Activated T-cell treated with anti-CD3 and anti-CD28 coated beads, Interleukin-2, amount 50 U/mL, for 1 hour (primary cell): ENCODE results near the gene MRPL36.
"Not testable (repeated sequence)": the region's sequence is repeated elsewhere in the genome, so short reads cannot be mapped to it uniquely, and the experiment has no call there.

ENCODE experiments used
- DNase-seq: peaks from one replicate; pipeline ENCODE4 v3.0.0-alpha.2; 2020

The MRPL36 gene

DNA sequence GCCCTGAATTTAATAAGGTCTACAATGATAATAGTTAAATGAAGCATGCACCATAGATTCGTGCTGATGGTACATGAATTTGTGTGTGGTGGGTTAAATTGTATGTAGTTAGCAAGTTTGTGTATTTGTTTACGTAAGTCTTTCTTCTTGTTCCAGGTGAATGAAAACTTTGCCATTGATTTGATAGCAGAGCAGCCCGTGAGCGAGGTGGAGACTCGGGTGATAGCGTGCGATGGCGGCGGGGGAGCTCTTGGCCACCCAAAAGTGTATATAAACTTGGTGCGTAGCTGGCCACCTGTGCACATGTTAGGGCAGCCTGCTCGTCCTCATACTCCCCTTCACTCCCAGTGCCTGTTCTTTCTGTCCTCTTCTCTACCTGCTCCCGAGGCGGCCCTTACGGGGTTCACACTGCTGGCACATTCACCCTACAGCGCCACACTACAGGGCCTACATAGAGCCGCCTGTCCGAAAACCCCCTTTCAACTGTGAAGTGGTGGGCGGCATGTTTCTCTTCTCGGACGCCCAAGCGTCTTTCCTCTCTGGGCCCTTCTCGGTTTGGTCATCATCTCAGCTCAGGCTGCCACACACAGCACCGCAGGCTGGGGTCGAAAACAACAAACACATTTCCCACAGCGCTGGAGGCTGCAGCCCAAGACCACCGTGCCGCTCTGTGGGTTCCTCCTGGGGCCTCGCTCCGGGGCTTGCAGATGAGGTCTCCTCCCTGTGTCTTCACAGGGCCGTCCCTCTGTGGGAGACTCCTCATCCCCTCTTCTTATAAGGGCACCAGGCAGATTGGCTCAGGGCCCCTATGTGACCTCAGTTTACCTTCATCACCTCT is 14.8 kb upstream of the MRPL36 start:
- DNase-seq, result no peak

DNA sequence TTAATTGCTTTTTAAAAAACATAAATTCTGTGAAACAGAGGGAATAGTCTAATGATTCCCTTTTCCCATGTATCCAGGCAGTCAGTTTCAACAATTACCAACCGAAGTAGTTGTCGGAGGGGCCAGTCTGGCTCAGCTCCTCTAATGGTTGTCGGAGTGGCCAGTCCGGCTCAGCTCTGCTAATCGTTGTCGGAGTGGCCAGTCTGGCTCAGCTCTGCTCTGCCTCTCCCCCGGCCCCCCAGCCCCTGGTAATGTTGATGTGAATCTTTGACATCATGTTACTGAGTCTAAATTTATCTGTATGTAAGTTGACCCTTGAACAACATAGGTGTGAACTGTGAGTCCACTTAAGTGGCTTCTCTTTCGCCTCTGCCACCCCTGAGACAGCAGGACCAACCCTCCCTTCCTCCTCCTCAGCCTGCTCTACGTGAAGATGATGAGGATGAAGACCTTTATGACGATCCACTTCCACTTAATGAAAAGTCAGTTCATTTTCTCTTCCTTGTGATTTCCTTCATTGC is 11.0 kb upstream of the MRPL36 start:
- no peak for DNase-seq

DNA sequence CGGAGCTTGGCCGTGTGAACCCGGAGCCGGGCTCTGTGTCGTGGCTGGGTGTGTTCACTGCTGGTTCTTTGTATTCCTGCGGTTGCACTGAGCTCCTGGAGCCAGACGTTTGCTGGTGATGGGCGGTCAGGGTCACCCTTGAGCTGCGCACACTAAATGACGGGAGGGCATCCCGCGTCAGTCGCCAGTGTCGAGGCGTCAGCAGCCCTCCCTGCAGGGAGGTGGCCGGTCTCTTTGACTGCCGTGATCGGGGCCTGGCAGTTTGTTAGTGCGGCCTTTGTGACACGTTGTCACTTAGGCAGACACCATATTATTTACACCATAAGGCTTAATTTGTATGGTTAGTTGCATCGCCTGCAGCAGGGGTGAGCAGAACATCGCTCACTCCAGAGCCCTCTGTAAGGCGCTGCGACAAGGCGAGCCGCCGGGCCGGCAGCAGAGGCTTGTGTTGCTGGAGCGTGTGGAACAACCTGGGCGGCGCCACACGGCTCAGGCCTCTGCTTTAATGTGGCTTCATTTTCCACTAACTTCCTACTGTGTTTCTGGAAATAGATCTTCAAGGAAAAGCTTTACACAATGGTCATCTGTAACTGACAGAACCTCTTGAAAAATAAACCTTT is 9.9 kb upstream of the MRPL36 start:
- DNase-seq, result no peak

DNA sequence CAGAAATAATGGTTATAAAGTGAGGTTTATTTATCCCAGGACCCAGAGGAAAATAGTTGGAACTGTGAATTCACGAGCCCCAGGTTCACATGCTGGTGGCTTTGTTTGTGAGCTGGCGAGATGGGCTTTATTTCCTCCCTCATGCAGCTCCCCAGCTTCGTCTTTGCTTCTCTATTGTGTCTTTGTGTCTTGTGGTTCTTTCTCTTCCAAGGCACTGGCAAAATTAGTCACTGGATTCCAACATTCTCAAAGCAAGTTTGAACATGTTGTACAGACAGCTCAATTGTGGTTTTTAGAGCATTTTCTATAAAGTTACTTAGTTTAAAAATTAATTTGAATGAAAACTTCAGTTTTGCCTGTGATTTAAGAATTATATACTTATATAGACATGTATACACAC is 8.8 kb upstream of the MRPL36 start:
- no peak for DNase-seq

DNA sequence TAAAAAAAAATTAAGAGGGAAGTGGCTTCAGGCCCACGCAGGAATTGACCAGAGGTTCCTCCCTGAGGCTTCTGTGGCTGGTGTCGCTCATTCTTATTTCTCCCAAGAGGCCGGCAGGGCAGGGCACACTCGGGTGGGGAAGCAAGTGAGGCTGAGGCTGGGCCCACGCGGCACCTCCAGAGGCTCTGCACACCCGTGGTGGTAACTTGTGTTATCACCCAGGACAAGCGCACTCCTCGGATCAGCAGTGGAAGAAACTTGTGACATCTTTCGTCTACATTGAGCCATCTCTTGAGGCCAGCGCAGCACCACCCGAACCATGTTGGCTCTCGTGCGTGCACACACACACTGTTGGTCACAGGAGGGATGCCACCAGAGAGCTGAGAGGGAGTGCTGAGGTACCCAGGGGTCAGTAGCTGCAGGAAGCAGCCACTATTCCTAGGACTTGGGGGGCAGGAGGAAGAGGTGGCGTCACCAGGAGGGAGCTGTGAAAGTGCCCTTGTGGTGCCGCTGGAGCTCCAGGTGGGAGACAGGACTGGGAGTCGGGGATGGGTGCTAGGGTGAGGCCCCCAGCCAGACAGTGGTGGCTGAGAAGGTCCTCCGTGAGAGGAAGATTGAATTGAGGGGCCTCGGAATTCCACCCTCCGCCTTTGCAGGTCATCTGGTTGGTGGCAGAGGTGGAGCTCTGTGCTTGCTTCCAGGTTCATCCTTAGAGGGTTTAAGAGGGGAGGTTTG is 8.0 kb upstream of the MRPL36 start:
- no peak for DNase-seq

DNA sequence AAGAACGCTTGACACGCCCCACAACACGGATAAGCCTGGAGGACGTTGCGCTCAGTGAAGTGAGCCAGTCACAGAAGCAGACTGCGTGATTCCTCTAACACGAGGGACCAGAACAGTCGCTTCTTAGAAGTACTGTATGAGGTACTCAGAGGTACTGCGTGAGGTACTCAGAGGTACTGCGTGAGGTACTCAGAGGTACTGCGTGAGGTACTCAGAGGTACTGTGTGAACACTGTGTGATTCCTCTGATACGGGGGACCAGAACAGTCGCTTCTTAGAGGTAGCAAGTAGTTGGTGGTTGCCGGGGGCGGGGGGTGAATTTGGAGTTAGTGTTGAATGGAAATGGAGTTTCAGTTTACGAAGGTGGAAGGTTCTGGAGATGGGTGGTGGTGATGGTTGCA is 7.3 kb upstream of the MRPL36 start:
- DNase-seq, result no peak

DNA sequence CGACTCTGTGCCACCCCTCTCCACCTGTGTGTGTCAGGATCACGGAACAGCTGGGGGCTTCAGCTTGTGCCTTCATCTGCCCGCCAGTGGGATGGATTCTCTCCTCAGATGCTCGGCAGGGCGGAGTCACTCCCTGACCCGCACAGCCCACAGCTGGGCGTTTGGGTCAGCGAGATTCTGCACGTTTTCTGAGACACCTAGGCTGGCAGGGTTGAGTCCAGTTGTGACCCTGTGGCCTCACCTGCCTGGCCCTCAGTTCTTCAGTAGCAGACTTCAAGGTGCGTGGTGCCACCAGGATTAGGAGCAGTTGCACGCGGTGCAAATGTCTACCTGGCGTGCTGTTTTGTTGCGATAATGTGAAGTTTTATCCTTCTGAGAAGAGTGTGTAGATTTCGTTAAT is 6.6 kb upstream of the MRPL36 start:
- no peak for DNase-seq

DNA sequence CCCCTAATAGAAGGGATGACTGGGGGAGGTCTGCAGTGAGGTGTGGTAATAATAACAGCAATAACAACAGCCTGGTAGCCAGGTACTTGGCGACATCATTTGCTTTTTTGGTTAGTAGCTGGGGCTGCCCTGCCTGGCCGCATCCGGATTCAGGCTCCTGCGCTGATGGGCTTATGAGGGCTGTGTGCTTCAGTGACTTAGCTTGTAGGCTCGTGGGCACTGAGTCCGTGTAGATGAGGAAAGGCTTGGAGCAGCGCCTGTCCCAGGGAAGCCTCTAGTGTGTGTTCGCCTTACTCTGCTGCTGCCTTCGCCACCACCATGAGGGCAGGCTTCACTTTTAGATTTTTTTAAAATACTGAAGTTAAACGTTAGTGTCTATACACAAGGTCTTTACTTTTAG is 6.1 kb upstream of the MRPL36 start:
- DNase-seq, result no peak

DNA sequence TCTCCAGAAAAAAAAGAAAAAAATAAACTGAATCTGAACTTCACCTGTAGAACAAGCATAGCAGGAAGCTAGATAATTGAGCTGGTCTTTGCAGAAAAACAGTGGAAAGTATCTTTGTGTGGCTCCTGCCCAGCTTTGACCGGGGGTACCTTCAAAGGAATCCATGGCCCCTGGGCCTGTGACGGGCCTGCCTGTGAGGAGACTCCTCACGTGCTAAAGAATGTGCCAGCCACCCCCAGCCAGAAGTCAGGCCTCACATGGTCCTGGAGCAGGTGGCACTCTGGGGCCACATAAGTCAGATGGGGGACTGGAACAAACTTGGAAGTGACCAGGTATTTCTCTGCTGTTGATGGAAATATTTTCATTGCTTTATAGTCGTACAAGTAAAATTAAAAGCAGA is 5.7 kb upstream of the MRPL36 start:
- DNase-seq, result no peak

DNA sequence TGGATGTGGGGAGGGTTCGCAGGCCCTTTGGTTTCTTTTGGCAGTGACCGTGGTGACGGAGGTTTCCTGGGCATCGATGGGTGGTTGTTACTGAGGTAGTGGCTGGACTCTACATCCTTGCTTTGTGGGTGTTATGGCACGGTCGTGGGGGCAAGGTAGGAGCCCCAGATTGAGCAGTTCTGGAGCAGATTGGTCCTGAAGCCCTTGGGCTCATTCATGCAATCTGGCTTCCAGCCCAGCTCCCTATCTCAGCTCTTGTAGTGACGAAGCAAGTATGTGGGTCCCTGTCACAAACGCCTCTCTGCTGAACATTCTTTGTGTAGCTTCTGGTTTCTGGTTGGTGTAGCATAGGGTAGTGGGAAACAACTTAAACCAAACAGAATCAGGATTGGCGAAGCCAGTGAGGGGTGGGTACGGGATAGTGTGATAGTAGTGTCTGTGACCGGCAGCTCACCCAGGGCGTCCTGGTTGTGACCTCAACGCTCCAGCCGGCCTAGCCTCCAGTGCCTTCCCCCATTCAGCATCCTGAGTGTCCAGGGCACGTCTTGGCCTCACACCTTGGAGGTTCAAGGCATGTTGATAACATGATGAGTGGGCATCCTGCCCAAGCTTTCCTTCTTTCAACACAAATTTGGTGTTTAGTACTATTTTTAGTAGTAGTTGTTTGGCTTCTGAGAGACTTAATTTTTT is 4.5 kb upstream of the MRPL36 start:
- no peak for DNase-seq

DNA sequence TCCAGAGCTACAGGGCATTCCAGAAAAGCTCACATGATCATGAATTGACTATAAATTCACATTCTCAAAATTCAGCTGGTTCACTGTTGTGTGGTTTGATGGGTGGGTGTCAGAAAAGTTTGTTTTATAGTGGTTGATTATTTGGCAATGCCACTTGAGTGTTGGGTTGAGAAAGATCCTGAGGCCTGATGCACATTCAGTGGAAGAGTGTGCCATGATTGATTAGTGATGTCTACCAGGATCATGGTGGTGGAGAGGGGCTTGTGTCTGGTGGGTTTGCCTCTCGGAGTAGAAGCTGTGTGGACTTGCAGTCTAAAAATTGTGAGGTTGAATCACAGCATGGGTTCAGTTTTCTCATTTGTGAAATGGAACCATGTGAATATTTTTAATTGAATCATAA is 3.6 kb upstream of the MRPL36 start:
- DNase-seq, result no peak

DNA sequence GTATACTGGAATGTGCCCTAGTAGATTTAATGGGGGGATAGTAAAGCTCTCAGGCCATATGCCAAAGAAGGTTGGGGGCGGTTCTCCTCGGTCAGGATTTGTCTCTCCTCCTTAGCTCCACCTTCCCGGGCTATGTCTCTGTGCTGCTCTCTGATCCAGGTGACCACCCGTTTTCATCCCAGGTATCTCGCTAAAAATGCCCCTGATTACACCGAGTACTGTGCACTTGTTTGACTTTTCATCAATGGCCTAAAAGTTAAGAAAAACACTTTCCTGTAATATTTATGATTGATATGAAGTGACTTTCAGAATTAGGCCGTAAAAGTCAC is 2.3 kb upstream of the MRPL36 start:
- no peak for DNase-seq

DNA sequence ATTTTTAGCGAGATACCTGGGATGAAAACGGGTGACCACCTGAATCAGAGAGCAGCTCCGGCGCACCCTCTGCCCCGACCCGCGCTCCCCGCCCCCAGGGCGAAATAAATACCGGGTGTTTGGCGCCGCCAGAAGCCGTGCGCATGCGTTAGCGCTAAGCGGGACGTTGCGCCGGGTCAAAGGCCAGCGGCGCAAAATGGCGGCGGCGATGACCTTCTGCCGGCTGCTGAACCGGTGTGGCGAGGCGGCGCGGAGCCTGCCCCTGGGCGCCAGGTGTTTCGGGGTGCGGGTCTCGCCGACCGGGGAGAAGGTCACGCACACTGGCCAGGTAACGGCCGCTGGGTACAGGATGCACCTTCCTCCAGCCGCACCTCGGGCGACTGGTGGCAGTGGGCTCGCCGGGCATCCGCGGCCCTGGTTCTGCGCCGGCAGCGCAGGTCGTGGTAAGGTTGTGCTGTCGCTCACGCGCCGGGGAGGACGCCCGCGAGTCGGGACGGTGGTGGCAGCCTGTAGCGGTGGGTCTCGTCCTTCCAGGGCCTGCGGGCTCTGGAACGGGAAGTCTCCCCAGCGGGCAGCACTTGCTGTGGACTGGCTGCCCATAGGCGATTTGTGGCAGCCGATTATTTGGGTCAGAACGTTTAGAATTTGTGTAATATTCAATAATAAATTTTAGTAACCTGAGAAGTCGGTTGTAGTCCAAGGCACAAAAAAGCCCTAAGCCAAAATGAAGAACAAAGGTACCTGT is 1.8 kb upstream of the MRPL36 start, which contains the start of gene NDUFS6:
NDUFS6 (plus strand) TSS at position 186 of the 745 bp plus-strand sequence; CDS start at position 197, 11 bp downstream.
- DNase-seq, result peak; percentile 85

DNA sequence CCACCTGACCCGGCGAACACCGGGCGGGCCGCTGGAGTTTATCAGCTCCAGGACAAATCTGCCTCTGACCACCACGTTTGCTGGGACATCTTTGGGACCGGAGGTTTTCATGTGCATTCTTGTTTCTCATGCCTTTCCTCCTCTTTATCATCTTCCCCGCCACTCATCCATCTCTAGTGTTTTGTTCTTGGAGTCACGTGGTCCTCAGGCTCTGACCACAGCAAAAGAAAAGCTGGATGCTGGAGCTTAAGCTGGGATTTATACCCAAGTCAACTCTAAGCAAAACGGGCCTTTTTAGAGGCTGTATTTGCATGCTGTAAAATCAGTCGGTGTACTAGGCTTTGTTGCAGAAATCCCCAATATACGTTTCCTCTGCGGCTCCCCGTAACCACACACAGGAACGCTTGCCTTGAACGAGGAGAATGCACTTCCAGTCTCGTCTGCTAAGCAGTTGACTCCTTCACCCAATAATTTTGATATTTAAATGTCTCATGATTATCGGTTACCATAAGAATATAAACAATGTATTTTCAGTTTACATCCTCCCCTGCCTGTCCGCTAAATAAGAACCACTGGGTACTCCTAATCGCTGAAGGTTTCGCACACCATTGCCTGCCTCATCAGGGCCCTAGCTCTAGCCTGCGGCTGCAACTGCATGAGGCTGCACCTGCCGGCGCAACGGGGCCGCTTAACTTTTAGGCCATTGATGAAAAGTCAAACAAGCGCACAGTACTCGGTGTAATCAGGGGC is 1.0 kb upstream of the MRPL36 start:
- peak; percentile 34 for DNase-seq

DNA sequence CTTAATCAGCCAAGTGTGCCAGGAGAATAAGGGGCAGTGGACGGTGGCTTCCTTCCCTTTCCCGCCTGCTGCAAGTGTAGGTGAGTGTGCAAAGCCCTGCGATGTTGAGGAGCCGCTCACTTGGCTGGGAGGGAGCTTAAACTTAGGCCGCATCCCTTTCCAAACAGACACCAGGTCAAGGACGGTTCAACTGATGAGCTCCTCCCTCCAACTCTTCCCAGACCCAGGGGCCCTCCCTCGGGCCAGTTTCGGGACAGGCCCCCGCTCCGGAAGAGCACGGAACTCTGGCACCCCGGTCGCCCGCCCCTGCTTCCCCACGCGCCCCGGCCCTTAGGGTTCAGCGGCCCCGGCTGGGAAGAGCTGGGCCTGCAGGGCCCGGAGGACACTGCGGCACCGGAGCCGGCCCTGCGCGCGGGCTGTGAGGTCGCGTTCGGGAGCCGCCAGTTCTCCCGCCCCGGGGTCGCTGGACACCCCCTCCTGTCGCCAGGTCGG is 481 bp downstream of the MRPL36 start:
- DNase-seq, result no peak

DNA sequence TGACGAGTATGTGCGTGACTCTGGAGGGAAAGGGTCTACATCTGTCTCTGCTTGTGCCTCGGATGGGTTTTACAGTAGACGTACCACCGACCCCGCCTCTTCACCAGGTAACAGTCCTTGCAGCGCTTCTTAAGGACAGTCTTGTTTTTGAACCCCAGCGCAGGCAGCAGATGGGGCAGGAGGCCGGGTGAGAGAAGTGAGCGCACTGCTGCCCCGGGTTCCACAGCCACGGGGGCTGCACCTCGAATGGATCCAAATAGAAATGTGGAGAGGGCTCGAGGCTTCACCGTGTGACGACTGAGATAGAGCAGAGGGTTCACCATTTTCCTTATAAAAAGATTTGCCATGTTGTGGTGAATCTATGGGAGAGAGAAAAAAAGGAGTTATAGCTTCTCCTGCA is 1.0 kb downstream of the MRPL36 start:
- not testable (repeated sequence) for DNase-seq

DNA sequence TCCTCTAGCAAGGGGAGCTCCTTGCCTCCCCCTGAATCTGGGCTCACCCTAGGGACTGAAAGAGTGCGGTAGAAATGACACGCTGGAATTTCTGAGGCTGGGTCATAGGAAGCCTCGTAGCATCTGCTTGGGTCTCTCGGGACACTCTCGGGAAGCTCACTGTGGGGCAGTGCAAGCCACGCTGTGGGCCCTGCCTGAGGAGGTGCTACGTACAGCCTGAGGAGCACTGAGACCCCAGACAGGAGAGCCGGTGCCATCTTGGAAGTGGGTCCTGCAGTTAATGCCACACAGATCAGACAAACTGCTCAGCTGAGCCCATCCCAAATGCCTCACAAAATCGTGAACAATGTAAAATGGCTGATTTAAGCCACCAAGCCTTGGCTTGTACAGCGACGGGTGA is 1.8 kb downstream of the MRPL36 start:
- no peak for DNase-seq

DNA sequence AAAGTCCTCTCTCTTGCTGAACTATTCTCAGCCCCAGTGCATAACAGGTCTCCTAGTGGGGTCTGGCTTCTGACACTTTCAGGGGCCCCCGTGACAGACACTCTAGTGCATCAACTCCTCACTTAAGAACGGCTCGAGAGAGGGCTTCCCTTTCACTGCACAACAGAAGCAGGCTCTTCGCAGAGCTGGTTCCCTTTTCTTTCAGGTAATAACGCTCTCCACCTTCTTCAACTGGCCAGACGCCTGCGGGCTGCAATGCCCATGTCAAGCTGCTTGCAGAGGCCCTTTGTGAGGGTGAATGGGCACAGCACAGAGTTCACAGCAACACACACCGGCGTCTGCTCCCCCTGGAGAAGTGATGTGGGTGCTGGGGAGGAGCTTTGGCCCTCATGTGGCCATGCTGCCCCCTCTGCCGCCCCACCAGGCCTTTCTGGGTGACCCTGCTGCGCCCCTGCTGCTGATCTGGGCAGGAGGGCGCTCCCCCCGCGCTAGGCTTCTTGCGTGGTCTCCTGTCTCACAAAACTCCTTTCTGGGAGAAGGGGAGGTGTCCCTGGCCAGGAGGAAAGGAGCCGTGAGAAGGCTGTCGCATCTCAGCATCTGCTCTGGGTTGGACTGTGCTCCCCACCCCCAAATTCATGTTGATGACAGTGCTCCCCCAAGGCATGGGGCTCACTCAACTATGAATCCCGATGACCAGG is 2.4 kb downstream of the MRPL36 start:
- DNase-seq, result no peak

DNA sequence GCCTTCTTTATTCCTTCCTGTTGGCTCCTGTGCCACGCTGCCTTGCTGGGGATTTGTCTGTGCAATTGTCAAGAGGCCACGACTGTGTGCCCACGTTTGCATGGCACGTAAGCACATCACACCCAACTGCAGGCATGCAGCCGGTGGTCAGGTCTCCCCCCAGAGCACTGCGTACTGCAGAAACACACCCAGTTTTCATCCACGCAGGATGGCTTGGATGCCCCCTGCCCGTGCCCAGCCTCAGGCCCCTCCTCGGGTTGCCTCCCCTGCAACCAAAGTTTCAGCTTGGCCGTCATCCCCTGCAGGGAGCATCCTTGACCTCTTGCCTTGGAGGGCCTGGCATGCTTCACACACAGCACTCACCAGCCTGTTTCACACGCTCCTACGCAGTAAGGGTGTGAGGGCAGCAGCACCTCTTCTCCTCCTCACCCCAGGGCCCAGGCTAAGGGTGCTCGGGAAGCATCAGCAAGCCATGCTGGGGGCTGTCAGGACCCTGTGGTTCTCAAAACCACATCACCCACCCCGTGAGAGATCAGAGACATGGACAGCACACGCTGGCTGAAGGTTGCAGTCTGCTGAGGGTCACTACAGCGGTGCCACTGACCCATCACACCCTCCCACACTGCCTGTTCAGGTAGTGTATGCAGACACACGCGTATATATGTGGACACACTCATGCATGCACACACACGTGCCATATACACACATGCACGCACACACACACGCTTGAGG is 3.1 kb downstream of the MRPL36 start:
- no peak for DNase-seq

DNA sequence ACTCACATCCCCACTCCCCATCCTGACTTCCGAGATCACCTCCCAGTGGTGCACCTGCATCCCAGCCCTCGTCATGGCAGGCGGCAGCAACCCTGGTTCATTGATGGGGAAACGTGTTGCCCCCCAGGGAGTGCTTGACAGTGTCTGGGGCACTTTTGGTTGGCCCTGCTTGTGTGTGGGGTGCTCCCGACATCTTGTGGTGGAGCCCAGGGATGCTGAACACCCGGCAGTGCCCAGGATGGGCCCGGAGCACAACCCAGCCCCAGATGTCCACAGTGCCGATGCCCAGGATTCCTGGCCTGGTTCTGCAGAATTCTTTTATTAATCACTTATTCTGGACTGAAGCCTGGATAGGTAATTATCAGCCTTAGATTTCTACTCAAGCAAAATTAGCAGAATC is 3.7 kb downstream of the MRPL36 start:
- DNase-seq, result no peak
